ENCODE measurements around the gene JAKMIP2. TPM values are rescaled to one million over a fixed set of nuclear protein-coding genes. Genes with fewer than 3 reads are reported as not detected.

Gene JAKMIP2
- total and polyA plus RNA-seq, 2 experiments from 2014 or later, result 1.4 to 4.3 TPM

- Histone ChIP-seq H3K4me1 (ENCODE audit: insufficient read depth) (no peaks in the 10 kb centered on the region), H2AFZ (no peak overlapping the region), H3K27me3 (no peaks in the 10 kb centered on the region), H3K27ac (no peak overlapping the region), H3K4me2 (no peak overlapping the region), H3K4me3 (no peak overlapping the region), H3K36me3 (replicated peaks; ENCODE audit: insufficient read depth, low read depth) (no peaks in the 10 kb centered on the region), H4K20me1 (ENCODE audit: insufficient read depth, poor library complexity, severe bottlenecking) (no peaks in the 10 kb centered on the region), H3K9me2 (replicated peaks; ENCODE audit: insufficient read depth) (no peaks in the 10 kb centered on the region), H3K79me2 (no peaks in the 10 kb centered on the region), H3K9me3 (ENCODE audit: low read depth) (no peaks in the 10 kb centered on the region)
- no peak for DNase-seq (ENCODE audit: low spot score)
- TF ChIP-seq EZH2phosphoT487 (IDR thresholded peaks at IDR 0.05; ENCODE audit: low read depth, severe bottlenecking, unreplicated experiment), result no peak
- no peak for TF ChIP-seq EZH2 (IDR thresholded peaks at IDR 0.05; ENCODE audit: borderline replicate concordance)
- TF ChIP-seq CTCF (IDR thresholded peaks at IDR 0.05; ENCODE audit: poor library complexity), result no peak
- WGBS (ENCODE audit: low lambda C conversion rate, missing lambda C conversion rate), result 97% methylated on average over 4 of the region's 4 CpGs
These were observed 41.7 kb downstream of the JAKMIP2 start for GRCh38 chr5:147740864-147741263.

- Histone ChIP-seq H2AFZ (no peak overlapping the region), H3K36me3 (replicated peaks; ENCODE audit: insufficient read depth, low read depth) (no peaks in the 10 kb centered on the region), H3K79me2 (no peaks in the 10 kb centered on the region), H3K27ac (no peak overlapping the region), H3K4me1 (ENCODE audit: insufficient read depth) (peaks cover 9% of the 10 kb centered on the region), H3K4me2 (peak overlapping the region; percentile 17), H4K20me1 (ENCODE audit: insufficient read depth, poor library complexity, severe bottlenecking) (no peaks in the 10 kb centered on the region), H3K9me3 (ENCODE audit: low read depth) (no peaks in the 10 kb centered on the region), H3K4me3 (no peak overlapping the region), H3K27me3 (no peaks in the 10 kb centered on the region), H3K9me2 (replicated peaks; ENCODE audit: insufficient read depth) (no peaks in the 10 kb centered on the region)
- no peak for DNase-seq (ENCODE audit: low spot score)
- no peak for TF ChIP-seq EZH2 (IDR thresholded peaks at IDR 0.05; ENCODE audit: borderline replicate concordance)
- no peak for TF ChIP-seq EZH2phosphoT487 (IDR thresholded peaks at IDR 0.05; ENCODE audit: low read depth, severe bottlenecking, unreplicated experiment)
- TF ChIP-seq CTCF (IDR thresholded peaks at IDR 0.05; ENCODE audit: poor library complexity), result no peak
- 30% methylated on average over 3 of the region's 3 CpGs for WGBS (ENCODE audit: low lambda C conversion rate, missing lambda C conversion rate)
These were observed 44.6 kb downstream of the JAKMIP2 start for GRCh38 chr5:147737921-147738320.

GRCh38 chr5:147735621-147736125, 46.9 kb downstream of the JAKMIP2 start:
- Histone ChIP-seq H3K9me2 (replicated peaks; ENCODE audit: insufficient read depth) (no peaks in the 10 kb centered on the region), H3K27me3 (no peaks in the 10 kb centered on the region), H3K9me3 (ENCODE audit: low read depth) (no peaks in the 10 kb centered on the region), H3K4me3 (no peak overlapping the region), H3K4me1 (ENCODE audit: insufficient read depth) (peaks cover 18% of the 10 kb centered on the region), H3K4me2 (no peak overlapping the region), H3K79me2 (no peaks in the 10 kb centered on the region), H2AFZ (no peak overlapping the region), H3K36me3 (replicated peaks; ENCODE audit: insufficient read depth, low read depth) (no peaks in the 10 kb centered on the region), H3K27ac (no peak overlapping the region), H4K20me1 (ENCODE audit: insufficient read depth, poor library complexity, severe bottlenecking) (no peaks in the 10 kb centered on the region)
- no peak for DNase-seq (ENCODE audit: low spot score)
- no peak for TF ChIP-seq CTCF (IDR thresholded peaks at IDR 0.05; ENCODE audit: poor library complexity)
- no peak for TF ChIP-seq EZH2phosphoT487 (IDR thresholded peaks at IDR 0.05; ENCODE audit: low read depth, severe bottlenecking, unreplicated experiment)
- no peak for TF ChIP-seq EZH2 (IDR thresholded peaks at IDR 0.05; ENCODE audit: borderline replicate concordance)

- H3K79me2 ChIP-seq, result no peaks in the 10 kb centered on the region
- 58% methylated on average over 4 of the region's 4 CpGs for WGBS (ENCODE audit: low lambda C conversion rate, missing lambda C conversion rate)
- H4K20me1 ChIP-seq (ENCODE audit: insufficient read depth, poor library complexity, severe bottlenecking), result no peaks in the 10 kb centered on the region
- no peaks in the 10 kb centered on the region for H3K27me3 ChIP-seq
- TF ChIP-seq EZH2 (IDR thresholded peaks at IDR 0.05; ENCODE audit: borderline replicate concordance) (no peak), EZH2phosphoT487 (IDR thresholded peaks at IDR 0.05; ENCODE audit: low read depth, severe bottlenecking, unreplicated experiment) (peak; percentile 88), CTCF (IDR thresholded peaks at IDR 0.05; ENCODE audit: poor library complexity) (no peak)
- no peaks in the 10 kb centered on the region for H3K36me3 ChIP-seq (replicated peaks; ENCODE audit: insufficient read depth, low read depth)
- peak overlapping the region; percentile 22 for H3K27ac ChIP-seq
- H3K4me3 ChIP-seq, result no peak overlapping the region
- no peak overlapping the region for H2AFZ ChIP-seq
- no peak for DNase-seq (ENCODE audit: low spot score)
- H3K9me2 ChIP-seq (replicated peaks; ENCODE audit: insufficient read depth), result no peaks in the 10 kb centered on the region
- H3K4me1 ChIP-seq (ENCODE audit: insufficient read depth), result peaks cover 18% of the 10 kb centered on the region
- H3K4me2 ChIP-seq, result peak overlapping the region; percentile 41
- no peaks in the 10 kb centered on the region for H3K9me3 ChIP-seq (ENCODE audit: low read depth)
These were observed 47.6 kb downstream of the JAKMIP2 start for GRCh38 chr5:147734894-147735293.

Measured in hepatocyte (in vitro differentiated cells).